HG03108 (cell line): ENCODE results near the gene BNC1.

Source experiments
- ATAC-seq: cut with Tn5 transposase; IDR thresholded peaks from one replicate; pipeline ENCODE4 v1.9.1; 2021; ENCODE audit warnings: moderate library complexity; ENCODE audit not compliant: unreplicated experiment

Gene BNC1, protein sequence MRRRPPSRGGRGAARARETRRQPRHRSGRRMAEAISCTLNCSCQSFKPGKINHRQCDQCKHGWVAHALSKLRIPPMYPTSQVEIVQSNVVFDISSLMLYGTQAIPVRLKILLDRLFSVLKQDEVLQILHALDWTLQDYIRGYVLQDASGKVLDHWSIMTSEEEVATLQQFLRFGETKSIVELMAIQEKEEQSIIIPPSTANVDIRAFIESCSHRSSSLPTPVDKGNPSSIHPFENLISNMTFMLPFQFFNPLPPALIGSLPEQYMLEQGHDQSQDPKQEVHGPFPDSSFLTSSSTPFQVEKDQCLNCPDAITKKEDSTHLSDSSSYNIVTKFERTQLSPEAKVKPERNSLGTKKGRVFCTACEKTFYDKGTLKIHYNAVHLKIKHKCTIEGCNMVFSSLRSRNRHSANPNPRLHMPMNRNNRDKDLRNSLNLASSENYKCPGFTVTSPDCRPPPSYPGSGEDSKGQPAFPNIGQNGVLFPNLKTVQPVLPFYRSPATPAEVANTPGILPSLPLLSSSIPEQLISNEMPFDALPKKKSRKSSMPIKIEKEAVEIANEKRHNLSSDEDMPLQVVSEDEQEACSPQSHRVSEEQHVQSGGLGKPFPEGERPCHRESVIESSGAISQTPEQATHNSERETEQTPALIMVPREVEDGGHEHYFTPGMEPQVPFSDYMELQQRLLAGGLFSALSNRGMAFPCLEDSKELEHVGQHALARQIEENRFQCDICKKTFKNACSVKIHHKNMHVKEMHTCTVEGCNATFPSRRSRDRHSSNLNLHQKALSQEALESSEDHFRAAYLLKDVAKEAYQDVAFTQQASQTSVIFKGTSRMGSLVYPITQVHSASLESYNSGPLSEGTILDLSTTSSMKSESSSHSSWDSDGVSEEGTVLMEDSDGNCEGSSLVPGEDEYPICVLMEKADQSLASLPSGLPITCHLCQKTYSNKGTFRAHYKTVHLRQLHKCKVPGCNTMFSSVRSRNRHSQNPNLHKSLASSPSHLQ

DNA sequence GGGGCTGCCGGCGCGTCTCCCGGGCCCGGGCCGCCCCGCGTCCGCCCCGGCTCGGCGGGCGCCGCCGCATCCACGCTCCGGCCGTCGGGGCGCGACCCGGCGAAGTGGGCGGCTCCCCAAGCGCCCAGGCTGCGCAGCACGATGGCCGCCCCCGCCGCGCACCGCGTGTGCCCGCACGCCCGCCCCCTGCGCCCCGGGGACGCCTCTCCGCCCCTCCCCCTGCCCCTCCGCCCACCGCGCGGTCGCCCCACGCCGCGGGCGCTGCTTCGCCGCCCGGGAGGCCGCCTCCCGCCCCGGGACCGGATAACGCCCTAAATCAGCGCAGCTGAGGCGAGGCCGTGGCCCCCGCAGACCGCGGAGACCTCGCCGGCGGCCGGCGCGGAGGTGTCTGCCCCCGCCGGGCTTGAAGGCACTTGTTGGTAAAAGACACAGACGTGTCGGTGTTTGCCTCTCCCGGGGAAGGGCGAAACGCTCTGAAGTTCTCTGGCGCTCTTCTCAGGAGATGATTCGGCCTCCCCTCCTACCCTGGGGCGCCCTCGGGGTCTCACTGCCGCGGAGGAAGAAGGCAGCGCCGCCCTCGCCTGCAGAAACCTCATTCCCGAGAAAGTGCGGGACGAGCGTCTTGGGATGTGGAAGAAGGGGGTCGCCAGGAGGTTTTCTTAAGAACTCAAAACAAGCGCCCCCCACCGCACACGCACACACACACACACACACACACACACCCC, at the start of gene BNC1:
TSS of gene BNC1 (minus strand) at position 106 of the 725 bp plus-strand sequence. CDS start at position 70, 36 bp downstream.
- no peak for ATAC-seq

DNA sequence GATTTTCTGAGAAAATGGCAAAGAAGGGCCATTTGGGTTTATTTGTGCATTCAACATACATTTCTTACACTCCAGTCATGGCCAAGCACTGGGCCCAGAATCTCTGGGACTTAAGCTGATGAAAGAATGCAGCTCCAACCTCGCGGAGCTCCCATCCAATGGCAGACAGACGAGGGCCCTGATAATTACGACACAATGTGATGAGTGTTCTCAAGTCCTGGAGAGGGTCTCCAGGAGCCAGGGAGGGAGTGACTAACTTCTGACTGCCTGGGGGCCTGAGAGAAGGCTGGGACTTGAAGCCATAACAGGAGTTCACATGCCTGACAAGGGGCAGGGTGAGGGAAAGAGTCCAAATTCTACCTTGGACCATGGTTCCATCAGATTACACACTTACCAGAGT, 42.6 kb upstream of the BNC1 start:
- ATAC-seq, result no peak

DNA sequence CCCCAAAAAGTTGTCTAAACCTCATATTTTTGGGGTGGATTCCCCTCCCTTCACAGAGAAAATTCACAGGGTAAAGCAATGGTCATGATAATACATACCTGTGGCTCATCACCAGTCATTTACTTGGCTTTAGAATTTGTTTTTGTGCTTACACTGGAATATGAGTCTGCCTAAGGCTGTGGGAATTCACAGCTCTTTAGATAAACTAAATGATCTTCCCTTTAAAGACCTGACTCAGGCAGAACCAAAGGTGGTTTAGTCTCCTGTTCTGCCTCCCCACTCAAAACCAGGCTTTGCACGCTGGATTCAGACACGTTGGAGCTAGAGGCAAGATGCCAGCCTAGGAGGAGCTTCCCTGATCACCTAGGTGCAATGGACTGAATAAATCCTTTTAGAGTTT, 40.3 kb upstream of the BNC1 start:
- no peak for ATAC-seq

DNA sequence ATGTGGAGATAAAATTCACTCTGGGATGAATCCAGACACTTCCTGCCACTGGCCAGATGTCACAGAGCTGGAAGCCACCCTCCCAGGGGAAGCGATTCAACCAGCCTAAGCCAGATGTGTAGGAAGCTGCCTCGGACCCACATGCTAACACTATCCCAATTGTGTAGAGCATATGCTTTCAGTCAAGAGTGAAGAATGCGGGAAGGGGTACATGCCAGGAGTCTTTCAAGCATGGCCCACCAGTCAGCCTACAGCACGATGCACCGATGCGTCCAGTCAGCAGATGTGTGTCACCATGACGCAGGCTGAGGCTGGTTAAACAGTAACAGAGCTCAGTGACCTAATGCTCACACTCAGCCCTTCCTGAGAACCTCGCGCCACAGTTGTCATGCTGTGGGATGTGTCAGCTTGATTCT, 38.8 kb upstream of the BNC1 start:
- no peak for ATAC-seq

DNA sequence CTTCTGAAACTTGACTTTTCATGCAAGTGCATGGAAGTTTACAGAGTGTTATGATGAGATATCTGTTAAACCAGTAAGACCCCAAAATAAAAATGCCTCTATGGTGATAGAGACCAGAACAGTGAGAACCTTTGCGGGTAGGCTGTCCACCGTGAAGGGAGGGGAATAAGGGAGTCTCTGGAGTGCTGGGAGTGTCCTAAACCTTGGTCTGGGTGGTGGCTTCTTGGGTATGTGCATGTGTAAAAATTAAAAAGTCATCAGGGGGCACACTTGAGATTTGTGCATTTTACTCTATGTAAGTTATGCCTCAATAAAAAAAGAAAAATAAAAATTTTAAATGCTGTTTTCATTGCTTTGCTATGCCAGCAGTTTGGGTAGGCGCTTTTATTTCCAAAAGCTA, 38.2 kb upstream of the BNC1 start:
- no peak for ATAC-seq

DNA sequence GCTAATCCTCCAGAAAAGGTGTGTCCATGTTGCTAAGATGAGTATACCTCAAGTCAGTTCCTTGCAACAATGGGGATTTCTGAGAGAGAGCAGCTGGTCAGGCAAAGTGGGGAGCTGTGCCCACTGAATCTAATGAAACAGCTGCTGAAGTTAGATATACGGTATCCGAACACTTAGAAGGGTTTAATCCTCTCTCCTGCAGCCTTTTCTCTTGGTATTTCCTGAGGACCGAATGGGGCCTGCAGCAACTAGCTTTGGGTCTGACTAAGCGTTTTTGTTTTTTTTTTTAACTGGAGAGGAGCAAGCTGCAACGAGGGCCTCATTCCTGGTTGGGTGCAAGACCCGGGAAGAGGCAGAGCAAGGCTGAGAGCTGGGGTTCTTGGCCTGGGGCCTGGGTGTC, 37.6 kb upstream of the BNC1 start:
- no peak for ATAC-seq

DNA sequence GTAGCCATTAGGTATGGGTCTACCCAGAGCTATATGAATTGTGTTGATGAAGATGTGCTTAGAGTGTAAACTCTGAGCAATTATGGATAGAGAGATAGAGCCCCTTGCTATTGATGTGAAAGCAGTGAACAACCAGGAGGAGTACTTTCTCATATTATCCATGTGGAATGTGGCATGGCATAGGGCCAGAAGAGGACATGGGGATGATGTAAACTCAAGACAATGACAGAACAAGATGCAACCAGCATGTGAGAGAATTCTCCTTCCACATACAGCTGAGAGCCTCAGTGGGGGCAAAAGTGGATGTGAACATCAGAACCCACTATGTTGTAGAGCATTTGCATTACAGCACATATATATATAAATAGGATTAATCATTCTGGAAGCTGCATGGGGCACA, 36.4 kb upstream of the BNC1 start:
- no peak for ATAC-seq

DNA sequence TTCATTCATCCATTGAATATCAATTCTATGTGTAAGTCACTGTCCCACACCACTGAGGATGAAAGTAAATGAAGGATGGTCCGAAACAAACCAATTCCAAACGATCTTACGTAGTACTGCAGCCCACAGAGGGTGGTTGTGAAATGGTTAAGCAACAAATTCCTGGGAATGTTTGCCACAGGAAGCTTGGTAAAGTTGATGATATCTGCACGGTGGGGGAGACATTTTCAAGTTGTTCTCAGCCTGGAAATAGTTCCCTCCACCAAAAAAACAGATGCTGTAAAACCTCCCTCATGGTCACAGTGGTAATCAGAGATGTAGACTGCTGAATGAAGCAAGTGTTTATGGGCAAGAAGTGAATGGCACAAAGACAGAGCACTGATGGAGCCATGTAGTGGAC, 35.9 kb upstream of the BNC1 start:
- no peak for ATAC-seq

DNA sequence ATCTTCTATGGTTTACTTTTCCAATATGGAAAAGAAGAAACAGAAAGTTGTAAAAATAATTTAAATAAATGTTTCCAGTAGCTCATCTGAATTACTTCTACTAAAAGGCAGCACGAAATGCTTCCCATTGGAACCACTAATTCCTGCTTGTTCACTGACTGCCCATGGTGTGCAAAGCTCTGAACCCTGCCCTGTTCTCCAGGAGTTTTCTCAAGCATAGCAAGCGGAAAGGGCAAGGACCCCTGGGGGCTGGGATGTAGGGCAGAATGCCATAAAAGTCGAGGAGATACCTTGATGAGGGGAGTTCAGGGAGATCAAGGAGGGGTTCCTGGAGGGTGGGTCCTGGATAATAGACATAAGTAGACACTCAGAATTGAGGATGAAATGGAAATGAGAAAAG, 35.3 kb upstream of the BNC1 start:
- ATAC-seq, result no peak

DNA sequence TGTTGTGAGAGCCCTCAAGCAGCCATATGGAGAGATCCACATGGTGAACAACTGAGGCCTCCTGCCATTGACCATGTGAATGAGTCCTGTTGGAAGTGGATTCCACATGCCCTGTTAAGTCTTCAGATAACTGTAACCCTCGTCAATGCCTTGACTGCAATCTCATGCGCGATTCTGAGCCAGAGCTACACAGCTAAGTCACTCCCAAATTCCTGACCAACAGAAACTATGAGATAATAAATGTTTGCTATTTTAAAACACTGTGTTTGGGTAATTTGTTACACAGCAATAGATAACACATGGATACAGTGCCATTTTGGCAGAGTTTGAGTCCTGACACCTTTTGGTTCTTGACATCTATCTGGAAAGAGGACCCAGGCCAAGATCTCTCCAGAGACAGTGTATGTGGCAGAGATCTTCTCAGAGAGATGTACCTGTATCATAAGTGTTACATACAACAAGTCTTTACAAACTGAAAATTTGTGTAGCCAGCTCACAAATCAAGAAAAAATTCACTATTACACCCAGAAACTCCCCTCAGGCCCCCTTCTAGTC, 34.5 kb upstream of the BNC1 start:
- ATAC-seq, result no peak

DNA sequence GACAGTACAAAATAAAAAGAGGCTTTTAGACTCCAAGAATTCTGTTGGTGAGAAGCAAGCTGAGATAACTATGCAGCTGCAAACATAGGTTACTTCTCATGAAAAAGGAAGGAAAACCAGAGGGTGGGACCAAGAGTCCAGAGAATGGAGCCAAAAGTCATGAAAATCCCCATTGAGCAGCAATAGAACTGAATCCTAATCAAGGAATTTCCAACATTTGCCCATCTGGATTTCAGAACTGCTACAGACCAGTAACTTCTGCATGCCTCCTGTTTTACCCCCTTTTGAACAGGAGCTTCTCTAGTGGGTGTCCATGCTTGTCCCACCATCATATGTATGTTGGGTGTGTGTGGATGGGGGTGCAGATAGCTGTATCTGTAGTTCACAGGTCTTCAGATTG, 33.6 kb upstream of the BNC1 start:
- ATAC-seq, result no peak

DNA sequence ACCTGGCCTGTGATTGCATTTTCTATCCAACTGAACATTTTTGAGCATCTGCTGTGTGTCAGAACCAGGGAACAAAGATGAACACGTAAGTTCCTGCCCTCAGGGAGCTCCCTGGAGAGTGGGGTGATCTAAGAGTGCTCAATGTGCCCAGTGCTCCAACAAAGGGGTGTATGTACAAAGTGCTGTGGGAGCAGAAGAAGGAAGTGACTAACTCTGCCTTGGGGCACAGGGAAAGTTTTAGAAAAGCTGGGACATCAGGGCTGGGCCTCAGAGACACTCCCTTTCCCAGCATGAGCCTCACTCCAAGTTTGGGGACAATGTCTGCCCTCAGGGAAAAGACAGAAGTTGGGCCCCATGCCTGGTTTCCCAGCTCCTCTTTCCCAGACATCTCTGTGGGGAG, 27.6 kb upstream of the BNC1 start:
- no peak for ATAC-seq

DNA sequence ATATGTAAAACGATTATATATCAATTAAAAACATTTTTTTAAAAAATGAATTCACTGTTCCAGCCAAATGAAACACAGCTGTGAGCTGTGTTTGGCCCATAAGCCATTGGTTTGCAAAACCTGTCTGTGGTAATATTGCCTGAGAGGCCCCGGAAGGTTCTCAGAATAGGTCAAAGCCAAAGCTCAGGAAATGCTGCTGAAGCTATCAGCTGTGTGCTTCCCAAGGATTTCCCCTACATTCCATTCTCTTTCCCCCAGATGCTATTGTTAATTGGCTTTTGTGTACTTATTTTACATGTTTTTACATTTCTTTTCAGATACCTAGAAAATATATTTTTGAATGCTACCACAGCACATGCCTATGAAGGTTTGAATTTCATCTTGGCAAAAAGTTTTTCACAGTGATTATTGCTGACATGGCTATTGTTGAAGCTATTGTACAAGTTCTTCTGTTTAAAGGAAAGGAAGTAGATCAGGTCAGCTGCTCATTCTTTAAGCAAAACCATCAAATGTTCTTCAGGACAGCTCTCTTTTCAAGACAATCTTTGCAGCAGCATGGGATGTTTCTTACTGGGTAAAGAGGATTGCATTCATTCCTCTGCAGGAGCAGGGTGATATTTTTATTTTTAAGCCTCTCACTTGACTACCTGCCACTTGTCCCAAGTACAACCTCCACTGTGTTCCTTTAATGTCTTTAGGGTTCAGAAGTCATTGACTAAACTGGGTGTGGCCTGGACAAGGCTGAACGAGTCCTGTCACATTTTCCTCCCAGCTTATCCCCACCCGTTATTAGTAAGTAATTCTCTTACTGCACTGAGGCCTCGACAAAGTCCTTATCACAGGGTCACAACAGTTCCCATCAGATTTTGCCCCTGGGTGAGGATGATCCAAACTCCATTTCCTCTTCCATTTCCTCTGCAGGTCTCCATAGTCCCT, 26.3 kb upstream of the BNC1 start:
- no peak for ATAC-seq

DNA sequence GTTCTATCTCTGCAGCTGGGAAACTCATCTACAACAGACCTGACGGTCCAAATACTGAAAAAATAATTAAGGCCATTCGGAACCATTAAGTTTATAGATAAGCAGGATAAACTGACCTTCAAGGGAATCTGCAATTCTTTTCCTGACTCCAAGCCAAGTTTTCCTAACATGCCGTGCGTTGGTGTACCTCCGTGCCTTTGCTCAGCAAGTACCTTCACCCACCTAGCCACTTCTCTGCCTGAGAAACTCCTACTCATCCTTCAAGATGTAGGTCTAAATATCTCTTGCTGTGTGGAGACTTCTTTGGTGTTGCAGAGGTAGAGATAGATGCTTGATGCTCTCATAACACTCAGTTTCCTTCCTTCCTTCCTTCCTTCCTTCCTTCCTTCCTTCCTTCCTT, 24.2 kb upstream of the BNC1 start:
- ATAC-seq, result no peak

DNA sequence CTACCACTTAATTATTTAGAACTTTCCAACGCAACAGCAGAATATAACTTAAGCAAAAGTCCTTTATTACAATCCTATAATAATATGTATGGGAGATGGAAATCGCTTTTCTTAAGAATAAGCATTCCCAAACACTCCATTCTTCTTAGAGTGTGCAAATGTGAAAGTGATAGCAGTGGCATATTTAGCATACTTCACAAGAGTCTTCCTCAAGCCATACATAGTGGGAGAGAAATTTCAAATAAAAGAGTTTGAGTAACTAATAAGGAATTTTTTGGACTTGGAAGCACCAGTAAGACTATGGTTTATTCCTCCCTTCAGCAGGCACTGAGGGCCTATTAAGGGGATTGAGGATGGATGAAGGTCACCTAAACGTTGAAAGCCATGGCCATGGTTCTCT, 22.1 kb upstream of the BNC1 start:
- ATAC-seq, result no peak

DNA sequence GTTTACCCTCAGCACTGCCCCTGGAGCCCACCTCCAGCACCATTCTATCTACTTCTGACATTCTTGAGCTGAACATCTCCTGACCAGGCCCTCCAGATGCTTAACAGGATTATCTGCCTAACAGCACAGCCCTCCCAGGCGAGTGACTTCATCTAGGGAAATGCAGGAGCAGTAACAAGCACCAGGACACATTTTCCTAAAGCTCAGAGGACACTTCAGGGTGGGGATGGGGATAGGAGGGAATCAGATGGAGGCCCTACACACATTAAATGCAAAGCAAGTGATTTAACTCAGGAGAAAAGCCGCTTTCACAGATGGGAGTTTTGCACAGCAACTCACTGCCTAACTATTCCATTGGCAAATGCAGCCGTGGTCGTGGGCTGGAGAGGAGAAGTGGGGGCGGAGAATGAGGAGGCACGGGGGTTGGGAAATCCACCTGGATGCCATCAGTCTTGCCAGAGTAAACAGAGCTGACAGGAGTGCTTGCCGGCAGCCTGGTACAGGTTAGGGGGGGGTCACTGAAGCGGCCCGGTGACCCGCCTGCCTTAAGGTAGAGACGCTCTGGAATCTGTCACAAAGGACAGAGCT, 21.3 kb upstream of the BNC1 start:
- no peak for ATAC-seq

DNA sequence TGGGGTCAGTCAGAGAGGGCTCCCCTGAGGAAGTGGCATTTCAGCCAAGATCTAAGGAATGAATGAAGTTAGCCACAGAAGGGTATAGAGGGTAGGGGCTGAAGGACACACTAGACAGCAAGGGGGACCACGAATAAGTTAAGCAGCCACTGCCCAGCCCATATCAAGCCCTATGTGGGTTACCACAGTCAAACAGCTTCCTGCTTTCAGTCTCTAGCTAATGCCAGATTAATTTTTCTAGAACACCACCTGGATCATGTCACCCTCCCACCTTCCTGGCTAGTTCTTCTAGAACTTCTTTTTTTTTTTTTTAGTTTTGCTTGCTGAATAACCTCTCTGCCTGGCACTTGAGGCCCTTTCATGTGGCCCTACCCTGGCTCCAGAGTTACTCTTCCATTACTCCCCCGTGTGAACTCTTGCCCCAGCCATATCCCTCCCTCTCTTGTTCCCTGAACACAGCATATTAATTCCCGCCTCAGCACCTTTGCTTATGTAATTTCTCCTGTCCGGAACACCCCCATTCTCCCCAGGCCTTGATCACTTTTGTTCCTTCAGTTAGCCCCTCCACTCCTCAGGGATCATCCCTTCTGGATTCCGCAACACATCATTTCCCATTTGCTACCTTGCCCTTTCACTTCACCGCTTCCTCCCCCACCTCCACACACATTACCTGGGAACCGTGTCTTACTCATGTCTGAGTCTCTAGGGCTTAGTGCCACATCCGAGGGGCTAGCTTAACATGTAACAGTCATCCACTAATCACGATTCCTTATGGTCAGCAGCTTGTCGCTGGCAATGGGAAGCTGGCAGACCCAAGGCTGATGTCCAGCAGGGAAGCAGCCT, 20.6 kb upstream of the BNC1 start:
- no peak for ATAC-seq

DNA sequence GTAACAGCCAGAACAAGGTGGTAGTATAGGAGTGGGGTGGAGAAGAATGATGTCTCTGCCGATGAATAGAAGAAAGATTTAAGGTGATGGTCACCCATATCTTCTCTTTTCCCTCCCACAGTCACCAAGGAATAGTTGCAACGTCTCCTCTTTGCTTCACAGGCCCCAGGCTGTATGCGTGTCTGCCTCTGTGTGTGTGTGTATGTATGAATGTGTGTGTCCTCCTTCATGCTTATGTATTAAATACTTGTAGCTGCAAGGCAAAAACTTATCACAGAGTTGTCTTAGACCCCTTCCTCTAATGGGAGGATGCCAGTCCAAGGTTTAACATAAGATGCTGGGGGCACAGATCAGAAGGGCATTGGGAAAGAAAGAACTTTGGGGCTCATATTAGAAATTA, 19.1 kb upstream of the BNC1 start:
- no peak for ATAC-seq

DNA sequence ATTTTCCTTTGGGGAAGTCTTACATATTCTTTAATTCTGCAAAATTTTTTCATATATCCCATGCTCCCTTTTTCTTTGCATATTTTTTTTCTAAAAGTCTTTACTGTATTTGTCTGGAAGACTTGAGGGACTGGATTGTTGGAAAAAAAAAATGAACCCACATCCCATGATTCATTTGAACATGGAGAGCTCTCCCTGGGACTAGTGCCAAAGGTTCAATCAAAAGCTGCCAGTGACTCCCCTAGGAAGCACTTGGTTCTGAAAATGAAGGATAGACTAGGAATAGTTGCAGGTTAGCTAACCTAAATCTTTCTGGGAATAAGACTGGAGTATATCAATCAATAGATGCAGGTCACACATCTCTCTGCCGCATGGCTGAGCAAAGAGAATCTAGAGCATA, 16.4 kb upstream of the BNC1 start:
- no peak for ATAC-seq
